Kidney epithelial cell (primary cell): ENCODE results near the gene DPH6. TPM values are rescaled to one million over a fixed set of nuclear protein-coding genes. Genes with fewer than 3 reads are reported as not detected.
"Not testable (repeated sequence)": the region's sequence is repeated elsewhere in the genome, so short reads cannot be mapped to it uniquely, and the experiment has no call there.

Experiments used
- DNase-seq: peaks from one replicate; pipeline ENCODE4 v3.0.0-alpha.2; 2010; ENCODE audit warnings: low read depth
- H3K27me3 ChIP-seq: 2 replicates; pipeline ENCODE4 v1.6.0; 2011; ENCODE audit warnings: low read length; ENCODE audit not compliant: control insufficient read depth, insufficient read depth
- H3K36me3 ChIP-seq: 2 replicates; pipeline ENCODE4 v1.5.1; 2011; ENCODE audit warnings: low read length; ENCODE audit not compliant: control insufficient read depth, insufficient read depth
- H3K4me3 ChIP-seq: 2 replicates; pipeline ENCODE4 v1.5.1; 2011; ENCODE audit warnings: low read depth, mild to moderate bottlenecking, control low read depth, low read length
- CTCF ChIP-seq: IDR thresholded peaks from 2 replicates; pipeline ENCODE4 v1.5.1; 2011; ENCODE audit warnings: mild to moderate bottlenecking, moderate library complexity, low read length, control low read depth, inconsistent platforms; ENCODE audit not compliant: insufficient read depth, poor library complexity, severe bottlenecking
- total RNA-seq: library from RNA; depleted of rRNA; stranded (reverse); fragments of >200 nt; gene quantifications from 2 replicates; pipeline ENCODE4 v1.2.3, GENCODE V29; 2015

Gene DPH6
- total RNA-seq, 1 donor from 2014 or later: 13.5 TPM

GRCh38 chr15:35397027-35397426 lies 148.9 kb downstream of the DPH6 start:
- TF ChIP-seq CTCF: no peak
- Histone ChIP-seq H3K36me3 (no peaks in the 10 kb centered on the region), H3K4me3 (no peak overlapping the region), H3K27me3 (no peaks in the 10 kb centered on the region)
- no peak for DNase-seq

- TF ChIP-seq CTCF: no peak
- Histone ChIP-seq H3K27me3 (no peaks in the 10 kb centered on the region), H3K36me3 (no peaks in the 10 kb centered on the region), H3K4me3 (no peak overlapping the region)
- no peak for DNase-seq
These were observed 151.5 kb downstream of the DPH6 start for GRCh38 chr15:35394416-35394815.

- no peak for TF ChIP-seq CTCF
These were observed 152.6 kb downstream of the DPH6 start for GRCh38 chr15:35393398-35393797.

GRCh38 chr15:35391408-35391984 lies 154.5 kb downstream of the DPH6 start:
- not testable (repeated sequence) for H3K4me3 ChIP-seq, H3K36me3 ChIP-seq, H3K27me3 ChIP-seq, DNase-seq

More at GRCh38 chr15:35393398-35393797, 152.6 kb downstream of the DPH6 start:
- H3K4me3 ChIP-seq: no peak overlapping the region
- no peaks in the 10 kb centered on the region for H3K27me3 ChIP-seq
- no peaks in the 10 kb centered on the region for H3K36me3 ChIP-seq
- no peak for DNase-seq

GRCh38 chr15:35383506-35383905 lies 162.5 kb downstream of the DPH6 start:
- TF ChIP-seq CTCF: no peak
- H3K27me3 ChIP-seq: no peaks in the 10 kb centered on the region
- no peak for DNase-seq
- H3K36me3 ChIP-seq: no peaks in the 10 kb centered on the region
- no peak overlapping the region for H3K4me3 ChIP-seq

GRCh38 chr15:35381328-35381727 lies 164.6 kb downstream of the DPH6 start:
- no peak for TF ChIP-seq CTCF
- Histone ChIP-seq H3K36me3 (no peaks in the 10 kb centered on the region), H3K27me3 (no peaks in the 10 kb centered on the region), H3K4me3 (no peak overlapping the region)
- no peak for DNase-seq
